SJSA1 (cell line): ENCODE results near the gene TSPOAP1. TPM values are rescaled to one million over a fixed set of nuclear protein-coding genes. Genes with fewer than 3 reads are reported as not detected.

Experiments
- DNase-seq, 2 experiments: peaks; one replicate each; pipeline ENCODE4 v3.0.0-alpha.2; 2015 to 2020; ENCODE audit warnings: low spot score in 2 of 2, low read depth in 1 of 2
- H3K27ac ChIP-seq: fragments of 250-450 bp; sonication (Bioruptor Pico); 2 replicates; pipeline ENCODE4 v1.5.1; 2020; ENCODE audit warnings: mild to moderate bottlenecking, moderate library complexity
- H3K27me3 ChIP-seq: fragments of 250-450 bp; sonication (Bioruptor Pico); replicated peaks from 2 replicates; pipeline ENCODE4 v1.5.1; 2020; ENCODE audit warnings: mild to moderate bottlenecking, moderate library complexity
- H3K36me3 ChIP-seq: fragments of 250-450 bp; sonication (Bioruptor Pico); 2 replicates; pipeline ENCODE4 v1.5.1; 2020; ENCODE audit warnings: mild to moderate bottlenecking
- H3K4me1 ChIP-seq: fragments of 250-450 bp; sonication (Bioruptor Pico); replicated peaks from 2 replicates; pipeline ENCODE4 v1.6.1; 2021; ENCODE audit warnings: mild to moderate bottlenecking
- H3K4me3 ChIP-seq: fragments of 250-450 bp; sonication (Bioruptor Pico); 2 replicates; pipeline ENCODE4 v1.5.1; 2020; ENCODE audit warnings: mild to moderate bottlenecking
- H3K9me3 ChIP-seq: fragments of 250-450 bp; sonication (Bioruptor Pico); replicated peaks from 2 replicates; pipeline ENCODE4 v1.5.1; 2020; ENCODE audit warnings: mild to moderate bottlenecking
- total RNA-seq: library from RNA; depleted of rRNA; stranded (reverse); fragments of >200 nt; shearing (Covaris generic); gene quantifications from 2 replicates; pipeline ENCODE4 v1.2.3, GENCODE V29; 2014

TSPOAP1 gene
- total RNA-seq, 1 experiment from 2014 or later: 0.05 TPM

- Histone ChIP-seq H3K4me3 (no peak overlapping the region), H3K4me1 (no peaks in the 10 kb centered on the region), H3K27me3 (peaks cover 41% of the 10 kb centered on the region), H3K9me3 (no peaks in the 10 kb centered on the region), H3K36me3 (no peaks in the 10 kb centered on the region), H3K27ac (no peak overlapping the region)
- DNase-seq: no peak
These were observed 40.2 kb upstream of the TSPOAP1 start for GRCh38 chr17:58368860-58369213.

GRCh38 chr17:58367461-58367860 lies 38.9 kb upstream of the TSPOAP1 start:
- DNase-seq: no peak
- Histone ChIP-seq H3K9me3 (no peaks in the 10 kb centered on the region), H3K27me3 (peaks cover 51% of the 10 kb centered on the region), H3K4me1 (no peaks in the 10 kb centered on the region), H3K36me3 (no peaks in the 10 kb centered on the region), H3K4me3 (no peak overlapping the region), H3K27ac (no peak overlapping the region)

GRCh38 chr17:58365980-58366595 lies 37.5 kb upstream of the TSPOAP1 start:
- no peak overlapping the region for H3K4me3 ChIP-seq
- no peak for DNase-seq
- H3K27me3 ChIP-seq: peaks cover 56% of the 10 kb centered on the region
- H3K36me3 ChIP-seq: no peaks in the 10 kb centered on the region
- no peak overlapping the region for H3K27ac ChIP-seq
- H3K4me1 ChIP-seq: no peaks in the 10 kb centered on the region
- no peaks in the 10 kb centered on the region for H3K9me3 ChIP-seq

DNA sequence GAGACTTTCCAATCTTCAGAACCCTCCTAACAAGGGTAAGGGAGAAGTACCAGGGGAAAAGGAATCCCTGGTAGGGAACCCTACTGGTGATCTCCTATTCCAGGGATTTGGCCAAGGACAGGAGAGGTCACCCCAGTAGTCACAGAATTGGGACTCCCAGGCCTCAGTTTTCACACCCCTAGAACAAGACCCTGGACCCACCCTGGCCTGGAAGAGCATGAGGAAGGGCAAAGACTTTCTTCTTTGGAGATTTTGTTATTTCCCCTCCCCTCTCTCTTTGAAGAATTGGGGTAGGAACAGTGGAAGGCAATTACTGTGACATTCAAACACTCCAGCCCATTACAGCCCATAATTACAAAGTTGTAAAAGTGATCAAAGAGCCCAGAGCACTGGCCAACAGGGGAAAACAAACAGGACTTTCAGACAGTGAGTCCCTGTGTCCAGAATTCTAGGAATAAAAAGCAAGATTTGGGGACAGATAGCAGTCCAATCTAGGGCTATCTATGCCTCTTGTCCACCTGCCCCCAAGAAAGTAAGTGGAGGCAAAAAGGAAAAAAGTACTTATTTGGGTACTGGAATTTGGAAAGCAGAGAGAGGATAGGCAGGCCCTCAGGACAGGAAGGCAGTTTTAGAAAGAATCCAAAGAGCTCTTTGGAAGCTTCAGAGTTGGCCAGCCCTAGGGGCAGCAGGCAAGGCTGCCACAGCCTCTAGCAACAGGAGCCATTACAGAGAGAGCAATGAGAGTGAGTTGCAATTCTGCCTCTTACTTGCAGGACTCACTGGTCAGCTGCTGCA lies 36.8 kb upstream of the TSPOAP1 start:
- DNase-seq: no peak
- H3K9me3 ChIP-seq: no peaks in the 10 kb centered on the region
- no peaks in the 10 kb centered on the region for H3K4me1 ChIP-seq
- H3K27me3 ChIP-seq: peaks cover 55% of the 10 kb centered on the region
- H3K4me3 ChIP-seq: no peak overlapping the region
- H3K36me3 ChIP-seq: no peaks in the 10 kb centered on the region
- H3K27ac ChIP-seq: no peak overlapping the region

DNA sequence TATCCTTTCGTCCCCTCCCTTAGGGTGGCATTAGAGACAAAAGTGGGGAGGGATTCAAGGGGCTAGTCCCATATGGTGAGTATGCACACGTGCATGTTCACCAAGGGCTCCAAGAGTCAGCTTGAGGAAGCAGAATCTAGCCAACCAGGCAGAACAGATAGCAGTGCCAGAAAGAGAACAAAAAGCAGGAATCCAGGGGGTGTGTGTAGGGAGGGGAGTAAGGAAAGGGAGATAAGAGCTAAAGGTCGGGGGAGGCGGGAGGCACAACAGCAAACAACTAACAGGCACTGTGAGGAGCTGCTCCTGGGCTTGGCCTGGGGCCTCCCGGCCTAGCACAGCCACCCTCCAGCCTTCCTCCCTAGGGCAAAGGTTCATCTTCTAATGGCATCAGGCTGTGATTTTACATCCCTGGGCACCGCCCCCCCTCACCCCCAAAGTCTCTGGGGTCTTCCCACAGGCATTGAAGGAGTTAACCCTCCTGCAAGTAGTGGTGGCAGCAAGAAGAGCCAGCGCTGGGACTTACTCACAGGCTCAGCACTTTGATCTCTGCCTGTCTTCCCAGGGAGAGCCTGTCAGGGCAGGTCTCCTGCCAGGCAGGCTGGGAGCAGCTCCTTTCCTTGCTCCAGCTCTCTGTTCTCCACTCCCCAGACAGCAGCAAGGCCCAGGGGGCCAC lies 35.8 kb upstream of the TSPOAP1 start:
- Histone ChIP-seq H3K4me1 (no peaks in the 10 kb centered on the region), H3K36me3 (no peaks in the 10 kb centered on the region), H3K4me3 (no peak overlapping the region), H3K27ac (no peak overlapping the region), H3K9me3 (no peaks in the 10 kb centered on the region), H3K27me3 (peaks cover 55% of the 10 kb centered on the region)
- no peak for DNase-seq

DNA sequence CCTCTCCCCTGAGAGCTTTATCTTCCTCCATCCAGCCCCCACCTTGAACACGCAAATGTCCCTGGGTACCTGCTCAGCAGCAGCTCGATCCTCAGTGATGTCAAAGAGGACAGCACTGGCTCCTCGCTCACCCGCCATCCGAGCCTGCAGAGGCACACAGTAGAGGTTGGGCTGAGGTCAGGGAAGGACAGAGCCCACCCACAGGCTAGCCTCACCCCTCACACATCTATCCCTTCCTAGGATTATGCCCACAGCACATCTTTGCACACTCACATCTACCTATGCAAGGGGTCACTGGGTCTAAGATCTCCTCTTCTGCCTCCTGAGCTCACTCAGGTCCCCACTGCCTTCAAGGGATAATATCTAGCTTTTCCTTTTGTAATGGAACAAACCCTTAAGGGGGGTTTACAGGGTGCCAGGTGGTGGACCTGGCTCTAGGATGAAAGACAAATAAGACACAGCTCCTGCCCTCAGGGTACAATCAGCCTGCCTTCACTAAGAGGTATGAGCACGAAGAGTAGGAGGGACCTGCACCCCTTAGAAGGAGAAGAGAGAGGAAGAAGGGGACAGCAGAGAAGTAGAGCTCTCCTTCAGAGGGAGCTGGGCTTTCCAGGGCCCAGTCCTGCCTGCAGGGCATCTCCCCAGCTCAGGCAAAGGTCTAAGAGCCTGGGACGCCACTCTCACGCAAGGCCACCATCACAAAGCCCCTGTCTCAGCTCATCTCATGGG lies 35.0 kb upstream of the TSPOAP1 start:
- H3K27me3 ChIP-seq: peaks cover 53% of the 10 kb centered on the region
- H3K4me1 ChIP-seq: no peaks in the 10 kb centered on the region
- DNase-seq: no peak
- H3K4me3 ChIP-seq: no peak overlapping the region
- H3K27ac ChIP-seq: no peak overlapping the region
- H3K36me3 ChIP-seq: no peaks in the 10 kb centered on the region
- no peaks in the 10 kb centered on the region for H3K9me3 ChIP-seq

DNA sequence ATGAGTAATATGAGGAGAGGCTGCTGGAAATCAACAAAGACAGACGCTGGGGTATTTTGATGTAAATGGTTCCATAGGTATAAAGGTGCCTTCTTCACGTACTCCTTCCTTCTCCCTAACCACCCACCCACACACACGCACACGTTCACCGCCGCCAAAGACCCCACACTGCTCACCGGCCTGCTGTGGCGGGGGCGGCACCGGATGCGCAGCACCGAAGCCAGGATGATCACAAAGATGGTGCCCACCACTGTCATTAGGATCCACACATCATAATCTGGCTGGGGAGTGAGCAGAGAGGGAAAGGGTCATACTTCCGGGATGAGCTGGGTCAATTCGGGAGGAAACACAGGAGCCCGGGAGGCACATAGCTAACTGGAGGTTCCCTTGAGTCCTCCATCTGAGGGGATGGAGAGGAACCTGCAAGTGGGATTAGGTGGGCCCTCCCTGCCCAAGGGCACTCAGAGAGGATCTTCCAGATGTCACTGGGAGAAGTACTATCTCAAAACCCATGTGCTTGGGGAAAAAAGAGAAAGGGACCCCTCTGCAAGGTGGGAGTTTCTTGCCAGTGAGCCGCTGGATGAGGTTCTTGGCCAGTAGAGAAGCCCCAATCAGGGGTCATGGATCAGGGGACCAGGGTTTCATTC lies 33.9 kb upstream of the TSPOAP1 start:
- Histone ChIP-seq H3K27ac (no peak overlapping the region), H3K27me3 (peaks cover 52% of the 10 kb centered on the region), H3K9me3 (no peaks in the 10 kb centered on the region), H3K4me3 (no peak overlapping the region), H3K36me3 (no peaks in the 10 kb centered on the region), H3K4me1 (no peaks in the 10 kb centered on the region)
- DNase-seq: no peak

GRCh38 chr17:58360296-58361063 lies 31.9 kb upstream of the TSPOAP1 start:
- Histone ChIP-seq H3K4me3 (no peak overlapping the region), H3K36me3 (no peaks in the 10 kb centered on the region), H3K9me3 (no peaks in the 10 kb centered on the region), H3K4me1 (no peaks in the 10 kb centered on the region), H3K27ac (no peak overlapping the region), H3K27me3 (peaks cover 43% of the 10 kb centered on the region)
- no peak for DNase-seq

DNA sequence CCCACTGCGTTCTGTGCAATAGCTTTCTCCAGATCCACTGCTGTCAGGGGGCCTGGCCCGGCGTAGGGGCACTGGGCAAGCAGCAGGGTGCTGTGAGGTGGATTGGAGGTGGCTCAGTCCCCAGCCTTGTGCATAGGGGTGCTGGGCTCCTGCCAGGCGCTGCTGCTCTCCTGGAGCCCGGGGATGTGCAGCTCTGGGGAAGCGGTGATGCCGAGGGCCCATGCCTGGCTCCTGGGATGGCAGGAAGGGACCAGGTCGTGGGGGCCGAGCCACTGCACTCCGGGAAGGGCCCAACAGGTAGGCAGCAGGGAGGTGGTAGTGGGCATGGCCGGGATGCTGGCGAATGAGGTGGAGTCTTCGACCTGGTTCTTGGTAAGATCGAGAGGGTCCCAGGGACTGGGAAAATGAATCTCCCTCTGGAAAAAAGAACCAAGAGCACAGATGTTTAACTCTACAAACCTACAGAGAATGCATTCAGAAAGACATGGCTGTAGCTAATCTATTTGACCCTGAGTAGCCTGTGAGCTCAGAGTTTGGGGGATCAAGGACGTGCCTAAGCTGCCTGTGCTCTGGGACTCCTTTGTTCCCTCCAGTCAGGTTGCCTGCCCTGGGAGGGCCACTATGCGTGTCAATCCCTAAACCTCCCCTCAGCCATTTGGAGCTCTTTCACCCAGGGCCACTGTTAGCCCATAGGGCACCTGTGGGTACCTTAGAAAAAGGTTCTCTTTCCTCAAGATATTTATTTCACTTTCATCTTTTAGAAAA lies 30.0 kb upstream of the TSPOAP1 start:
- no peak overlapping the region for H3K27ac ChIP-seq
- H3K36me3 ChIP-seq: no peaks in the 10 kb centered on the region
- H3K4me3 ChIP-seq: no peak overlapping the region
- DNase-seq: no peak
- no peaks in the 10 kb centered on the region for H3K4me1 ChIP-seq
- H3K27me3 ChIP-seq: peaks cover 27% of the 10 kb centered on the region
- no peaks in the 10 kb centered on the region for H3K9me3 ChIP-seq

DNA sequence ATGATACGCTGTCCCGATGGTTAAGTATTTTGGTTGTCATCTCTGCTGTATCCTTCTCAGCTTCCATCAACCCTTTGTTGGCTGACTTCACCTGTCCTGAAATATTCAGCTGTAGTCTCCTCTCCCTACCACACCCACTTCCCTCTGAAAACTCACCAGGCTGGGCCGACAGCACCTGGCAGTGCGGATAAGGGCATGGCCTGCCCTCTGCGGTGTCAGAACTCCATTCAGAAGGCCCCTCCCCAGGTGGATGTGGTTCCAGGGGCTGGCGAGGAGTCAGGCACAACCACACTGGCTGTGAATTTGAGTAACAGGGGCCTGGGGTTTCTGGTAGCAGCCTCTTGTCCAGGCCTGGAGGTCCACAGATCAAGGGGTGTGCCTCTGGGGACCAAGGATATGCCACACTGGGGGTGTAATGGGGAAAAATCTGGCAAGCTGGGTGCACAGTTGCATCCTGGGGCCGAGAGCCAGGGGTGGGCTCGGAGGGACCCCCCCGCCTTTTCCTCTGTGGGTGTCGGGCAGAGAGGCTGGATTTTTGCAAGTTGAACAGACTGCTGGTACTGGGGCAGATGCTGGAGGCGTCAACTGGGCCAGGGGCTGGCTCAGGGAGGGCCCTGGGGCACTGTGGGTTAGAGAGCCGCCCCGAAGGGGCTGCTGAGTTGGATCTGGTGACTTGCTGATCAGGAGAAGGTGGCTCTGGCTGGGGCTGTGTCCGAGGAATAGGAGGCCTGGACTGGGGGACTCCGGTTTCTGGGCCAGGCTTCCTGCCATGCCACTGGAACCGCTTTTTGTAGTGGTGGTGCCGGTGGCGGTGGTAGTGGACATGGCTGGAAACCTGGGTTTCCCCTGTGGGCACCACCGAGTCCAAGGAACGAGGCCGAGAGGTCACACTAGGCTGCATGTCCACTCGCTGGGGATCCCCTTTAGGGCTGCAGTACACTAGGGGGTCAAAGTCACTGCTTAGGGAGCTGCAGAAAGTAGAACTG lies 29.0 kb upstream of the TSPOAP1 start:
- DNase-seq: no peak
- no peaks in the 10 kb centered on the region for H3K36me3 ChIP-seq
- peaks cover 19% of the 10 kb centered on the region for H3K27me3 ChIP-seq
- H3K27ac ChIP-seq: no peak overlapping the region
- no peaks in the 10 kb centered on the region for H3K9me3 ChIP-seq
- H3K4me1 ChIP-seq: peaks cover 8% of the 10 kb centered on the region
- no peak overlapping the region for H3K4me3 ChIP-seq

GRCh38 chr17:58356231-58356630 lies 27.6 kb upstream of the TSPOAP1 start:
- Histone ChIP-seq H3K27ac (no peak overlapping the region), H3K9me3 (no peaks in the 10 kb centered on the region), H3K27me3 (peaks cover 8% of the 10 kb centered on the region), H3K4me3 (no peak overlapping the region), H3K36me3 (peaks cover 9% of the 10 kb centered on the region), H3K4me1 (peaks cover 10% of the 10 kb centered on the region)
- no peak for DNase-seq
